HCEC 1CT (cell line): ENCODE data around the gene MED25.
"Not testable (repeated sequence)": the region's sequence is repeated elsewhere in the genome, so short reads cannot be mapped to it uniquely, and the experiment has no call there.

Source experiments
- DNase-seq: peaks from one replicate; pipeline ENCODE4 v3.0.0-alpha.2; 2017

Gene MED25

GRCh38 chr19:49818649-49819370 is 721 bp downstream of the MED25 start:
- no peak for DNase-seq

GRCh38 chr19:49819452-49820115 is 1.5 kb downstream of the MED25 start:
- not testable (repeated sequence) for DNase-seq

- DNase-seq = no peak
Measured at GRCh38 chr19:49820125-49820524, 2.0 kb downstream of the MED25 start.

- no peak for DNase-seq
Measured at GRCh38 chr19:49823472-49823871, 5.4 kb downstream of the MED25 start.

- DNase-seq = no peak
Measured at GRCh38 chr19:49824662-49825061, 6.6 kb downstream of the MED25 start.

GRCh38 chr19:49827034-49827433 is 8.9 kb downstream of the MED25 start:
- no peak for DNase-seq

GRCh38 chr19:49829200-49829599 is 11.1 kb downstream of the MED25 start:
- no peak for DNase-seq

GRCh38 chr19:49829721-49830120 is 11.6 kb downstream of the MED25 start:
- DNase-seq = no peak

- no peak for DNase-seq
Measured at GRCh38 chr19:49830766-49831165, 12.7 kb downstream of the MED25 start.

- DNase-seq = no peak
Measured at GRCh38 chr19:49831592-49831991, 13.5 kb downstream of the MED25 start.

GRCh38 chr19:49832556-49832955 is 14.5 kb downstream of the MED25 start:
- no peak for DNase-seq

- DNase-seq = no peak
Measured at GRCh38 chr19:49833599-49833998, 15.5 kb downstream of the MED25 start.

- DNase-seq = no peak
Measured at GRCh38 chr19:49835562-49835961, 17.5 kb downstream of the MED25 start.

- DNase-seq = no peak
Measured at GRCh38 chr19:49836176-49837008, 18.3 kb downstream of the MED25 start.

GRCh38 chr19:49837009-49837310 is 18.9 kb downstream of the MED25 start:
- no peak for DNase-seq

GRCh38 chr19:49837425-49837824 is 19.3 kb downstream of the MED25 start:
- DNase-seq = no peak

GRCh38 chr19:49838885-49839588 is 20.9 kb downstream of the MED25 start:
- DNase-seq = no peak

GRCh38 chr19:49839713-49840112 is 21.6 kb downstream of the MED25 start:
- no peak for DNase-seq

GRCh38 chr19:49840321-49840720 is 22.2 kb downstream of the MED25 start:
- no peak for DNase-seq

- no peak for DNase-seq
Measured at GRCh38 chr19:49840736-49841249, 22.7 kb downstream of the MED25 start.

- no peak for DNase-seq
Measured at GRCh38 chr19:49843265-49843664, 25.2 kb downstream of the MED25 start.

GRCh38 chr19:49844138-49845095 is 26.3 kb downstream of the MED25 start:
- no peak for DNase-seq
